Fibroblast of the aortic adventitia (primary cell): ENCODE results near the gene PIN1. TPM values are rescaled to one million over a fixed set of nuclear protein-coding genes. Genes with fewer than 3 reads are reported as not detected.
"Not testable (repeated sequence)": the region's sequence is repeated elsewhere in the genome, so short reads cannot be mapped to it uniquely, and the experiment has no call there.

Experiments used
- DNase-seq: peaks from one replicate; pipeline ENCODE4 v3.0.0-alpha.2; 2010; ENCODE audit warnings: low read depth
- H3K4me3 ChIP-seq: 2 replicates; pipeline ENCODE4 v1.5.1; 2011; ENCODE audit warnings: low read depth, mild to moderate bottlenecking, control low read depth, low read length, moderate library complexity
- total RNA-seq: library from RNA; depleted of rRNA; stranded (reverse); fragments of >200 nt; gene quantifications from 2 replicates; pipeline ENCODE4 v1.2.3, GENCODE V29; 2012; ENCODE audit warnings: low replicate concordance
- TF ChIP-seq, protein P1 (sequence below): IDR thresholded peaks from 2 replicates; pipeline ENCODE4 v1.5.1; 2011; ENCODE audit warnings: mild to moderate bottlenecking, low read length, control low read depth, inconsistent platforms; ENCODE audit not compliant: insufficient read depth

The PIN1 gene
- 18.6 and 59.7 TPM in 2 replicates for total RNA-seq

- DNase-seq: peak; percentile 97
- TF ChIP-seq, protein P1, sequence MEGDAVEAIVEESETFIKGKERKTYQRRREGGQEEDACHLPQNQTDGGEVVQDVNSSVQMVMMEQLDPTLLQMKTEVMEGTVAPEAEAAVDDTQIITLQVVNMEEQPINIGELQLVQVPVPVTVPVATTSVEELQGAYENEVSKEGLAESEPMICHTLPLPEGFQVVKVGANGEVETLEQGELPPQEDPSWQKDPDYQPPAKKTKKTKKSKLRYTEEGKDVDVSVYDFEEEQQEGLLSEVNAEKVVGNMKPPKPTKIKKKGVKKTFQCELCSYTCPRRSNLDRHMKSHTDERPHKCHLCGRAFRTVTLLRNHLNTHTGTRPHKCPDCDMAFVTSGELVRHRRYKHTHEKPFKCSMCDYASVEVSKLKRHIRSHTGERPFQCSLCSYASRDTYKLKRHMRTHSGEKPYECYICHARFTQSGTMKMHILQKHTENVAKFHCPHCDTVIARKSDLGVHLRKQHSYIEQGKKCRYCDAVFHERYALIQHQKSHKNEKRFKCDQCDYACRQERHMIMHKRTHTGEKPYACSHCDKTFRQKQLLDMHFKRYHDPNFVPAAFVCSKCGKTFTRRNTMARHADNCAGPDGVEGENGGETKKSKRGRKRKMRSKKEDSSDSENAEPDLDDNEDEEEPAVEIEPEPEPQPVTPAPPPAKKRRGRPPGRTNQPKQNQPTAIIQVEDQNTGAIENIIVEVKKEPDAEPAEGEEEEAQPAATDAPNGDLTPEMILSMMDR: peak; percentile 48
- H3K4me3 ChIP-seq: peak within 1 kb of the TSS; percentile 92
Observed at GRCh38 chr19:9834726-9835506, at the start of gene PIN1. Gene PIN1, plus strand, starts transcription at chr19:9835318. Its CDS starts 27 bp downstream, at chr19:9835345.

DNA sequence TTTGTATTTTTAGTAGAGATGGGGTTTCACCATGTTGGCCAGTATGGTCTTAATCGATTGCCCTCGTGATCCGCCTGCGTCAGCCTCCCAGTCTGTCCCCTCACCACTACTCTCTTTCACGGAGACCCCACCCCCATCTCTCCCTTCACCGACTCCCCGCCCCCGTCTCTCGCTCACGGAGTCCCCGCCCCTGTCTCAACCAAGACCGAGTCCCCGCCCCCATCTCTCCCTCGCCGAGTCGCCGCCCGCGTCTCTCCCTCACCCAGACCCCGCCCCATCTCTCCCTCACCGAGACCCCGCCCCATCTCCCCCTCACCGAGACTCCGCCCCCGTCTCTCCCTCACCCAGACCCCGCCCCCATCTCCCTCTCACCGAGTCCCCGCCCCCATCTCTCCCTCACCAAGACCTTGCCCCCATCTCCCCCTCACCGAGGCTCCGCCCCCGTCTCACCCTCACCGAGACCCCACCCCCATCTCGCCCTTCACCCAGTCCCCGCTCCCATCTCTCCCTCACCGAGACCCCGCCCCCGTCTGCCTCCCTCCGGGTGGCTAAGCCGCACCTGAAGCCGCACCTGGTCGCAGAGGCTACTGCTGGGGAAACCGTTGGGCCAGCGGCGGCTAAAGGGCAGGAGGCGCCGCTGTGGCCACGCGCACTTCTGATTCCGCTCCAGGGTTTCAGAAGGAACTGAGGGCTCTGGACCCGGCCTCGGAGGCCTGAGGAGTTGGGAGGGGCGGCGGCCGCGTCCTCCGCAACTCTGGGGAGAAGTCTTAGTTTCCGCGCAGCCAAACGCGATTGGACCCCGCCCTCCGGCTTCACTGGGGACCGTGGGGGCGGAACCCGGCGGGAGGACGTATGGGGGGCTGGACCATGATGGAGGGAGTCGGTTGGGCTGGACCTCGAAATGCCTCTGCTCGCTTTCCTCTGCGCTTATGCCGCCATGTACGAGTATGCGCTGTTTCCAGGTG is 49.5 kb upstream of the PIN1 start:
- peak overlapping the region; percentile 85 for H3K4me3 ChIP-seq
- TF ChIP-seq, protein P1: no peak
- DNase-seq: peak; percentile 93

GRCh38 chr19:9786342-9786741 is 48.8 kb upstream of the PIN1 start:
- DNase-seq: no peak
- peak overlapping the region; percentile 85 for H3K4me3 ChIP-seq
- TF ChIP-seq, protein P1: no peak

DNA sequence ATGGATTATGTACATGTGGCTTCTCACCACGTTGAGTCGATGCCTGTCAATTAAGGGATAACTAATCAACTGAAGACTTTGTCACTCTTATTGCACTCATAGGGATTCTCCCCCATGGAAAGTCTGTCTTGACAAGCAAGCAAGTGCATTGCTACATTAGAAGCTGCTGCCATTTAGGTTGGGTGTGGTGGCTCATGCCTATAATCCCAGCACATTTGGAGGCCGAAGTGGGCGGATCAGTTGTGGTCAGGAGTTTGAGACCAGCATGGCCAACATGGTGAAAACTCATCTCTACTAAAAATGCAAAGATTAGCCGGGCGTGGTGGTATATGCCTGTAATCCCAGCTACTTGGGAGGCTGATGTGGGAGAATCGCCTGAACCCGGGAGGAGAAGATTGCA is 48.3 kb upstream of the PIN1 start:
- DNase-seq: no peak
- TF ChIP-seq, protein P1: no peak
- H3K4me3 ChIP-seq: no peak overlapping the region

DNA sequence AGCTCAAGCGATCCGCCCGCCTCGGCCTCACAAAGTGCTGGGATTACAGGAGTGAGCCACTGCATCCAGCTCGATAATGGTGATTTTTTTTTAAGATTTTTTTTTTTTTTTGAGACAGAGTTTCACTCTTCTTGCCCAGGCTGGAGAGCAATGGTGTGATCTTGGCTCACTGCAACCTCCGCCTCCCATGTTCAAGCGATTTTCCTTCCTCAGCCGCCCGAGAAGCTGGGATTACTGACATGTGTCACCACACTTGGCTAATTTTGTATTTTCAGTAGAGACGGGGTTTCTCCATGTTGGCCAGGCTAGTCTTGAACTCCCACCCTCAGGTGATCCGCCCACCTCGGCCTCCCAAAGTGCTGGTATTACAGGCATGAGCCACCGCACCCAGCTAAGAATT is 46.5 kb upstream of the PIN1 start:
- H3K4me3 ChIP-seq, DNase-seq: not testable (repeated sequence)

DNA sequence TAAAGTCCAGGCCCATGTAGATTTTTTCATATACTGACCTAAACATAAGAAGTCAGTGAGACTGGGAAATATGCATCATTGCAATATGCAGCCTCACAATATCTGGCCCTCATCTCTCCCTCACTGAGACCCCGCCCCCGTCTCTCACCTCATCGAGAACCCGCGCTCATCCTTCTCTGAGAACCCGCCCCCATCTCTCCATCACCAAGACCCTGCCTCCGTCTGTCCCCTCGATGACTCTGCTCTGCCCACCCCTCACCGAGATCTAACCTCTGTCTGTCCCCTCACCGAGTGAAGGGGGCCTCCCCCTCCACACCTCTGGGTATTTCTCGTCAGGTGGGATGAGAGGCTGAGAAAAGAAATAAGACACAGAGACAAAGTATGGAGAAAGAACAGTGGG is 46.1 kb upstream of the PIN1 start:
- no peak for DNase-seq
- no peak overlapping the region for H3K4me3 ChIP-seq
- TF ChIP-seq, protein P1: no peak

DNA sequence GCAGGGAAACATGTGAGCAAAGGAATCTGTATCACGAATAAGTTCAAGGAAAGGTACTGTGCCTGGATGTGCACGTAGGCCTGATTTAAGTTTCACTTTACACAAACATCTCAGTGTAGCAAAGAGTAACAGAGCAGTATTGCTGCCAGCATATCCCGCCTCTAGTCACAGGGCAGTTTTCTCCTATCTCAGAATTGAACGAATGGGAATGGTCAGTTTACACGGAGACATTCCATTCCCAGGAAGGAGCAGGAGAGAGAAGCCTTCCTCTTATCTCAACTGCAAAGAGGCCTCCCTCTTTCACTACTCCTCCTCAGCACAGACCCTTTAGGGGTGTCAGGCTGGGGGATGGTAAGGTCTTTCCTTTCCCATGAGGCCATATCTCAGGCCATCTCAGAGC is 45.5 kb upstream of the PIN1 start:
- DNase-seq: peak; percentile 44
- not testable (repeated sequence) for H3K4me3 ChIP-seq

- DNase-seq, H3K4me3 ChIP-seq: not testable (repeated sequence)
Observed at GRCh38 chr19:9791073-9791367, 44.1 kb upstream of the PIN1 start.
